OCI-LY7 (cell line): ENCODE data around the gene NPEPPS. TPM values are rescaled to one million over a fixed set of nuclear protein-coding genes. Genes with fewer than 3 reads are reported as not detected.

Experiments used
- BruUV-seq: library from RNA; stranded (reverse); fragments of 400-500 nt; replicated peaks from 2 replicates; lab custom pipeline; 2021; lab: Mats Ljungman, UMichigan
- CTCF ChIA-PET: fragments of 300-600 bp; sonication (Branson Sonifier 250); formaldehyde crosslinking; loops from one replicate; lab custom pipeline; 2022; ENCODE audit warnings: antibody characterized with exemption; ENCODE audit not compliant: unreplicated experiment; lab: Charles Lee
- POLR2A ChIA-PET: fragments of 300-600 bp; sonication (Branson Sonifier 250); formaldehyde crosslinking; loops from one replicate; lab custom pipeline; 2022; ENCODE audit warnings: antibody characterized with exemption; lab: Charles Lee
- DNase-seq: peaks from one replicate; pipeline ENCODE4 v3.0.0-alpha.2; 2015; ENCODE audit warnings: low spot score
- H2AFZ ChIP-seq: fragments of 200-600 bp; sonication (generic), shearing (Covaris generic); 2 replicates; pipeline ENCODE4 v1.6.1; 2014; ENCODE audit warnings: mild to moderate bottlenecking, antibody characterized with exemption, low read length, moderate library complexity
- H3K27ac ChIP-seq: fragments of 200-600 bp; sonication (generic); 2 replicates; pipeline ENCODE4 v1.5.1; 2014; ENCODE audit warnings: mixed run types, low read depth, mild to moderate bottlenecking, moderate library complexity, low read length, inconsistent platforms; ENCODE audit not compliant: poor library complexity, severe bottlenecking
- H3K36me3 ChIP-seq: fragments of 200-600 bp; sonication (generic); 2 replicates; pipeline ENCODE4 v1.6.1; 2014; ENCODE audit warnings: mild to moderate bottlenecking, antibody characterized with exemption, low read length, moderate library complexity, mixed read lengths; ENCODE audit not compliant: insufficient read depth
- H3K4me1 ChIP-seq: fragments of 200-600 bp; sonication (generic); 2 replicates; pipeline ENCODE4 v1.5.1; 2014; ENCODE audit warnings: mild to moderate bottlenecking, low read length; ENCODE audit not compliant: insufficient read depth, poor library complexity, severe bottlenecking
- H3K4me2 ChIP-seq: fragments of 200-600 bp; sonication (generic); 2 replicates; pipeline ENCODE4 v1.6.1; 2014; ENCODE audit warnings: mild to moderate bottlenecking, low read length
- H3K4me3 ChIP-seq: fragments of 200-600 bp; sonication (generic); 2 replicates; pipeline ENCODE4 v1.5.1; 2014; ENCODE audit warnings: mild to moderate bottlenecking, low read depth, low read length; ENCODE audit not compliant: poor library complexity, severe bottlenecking
- H3K79me2 ChIP-seq: fragments of 200-600 bp; sonication (generic); 2 replicates; pipeline ENCODE4 v1.6.1; 2016; ENCODE audit warnings: low read depth, mild to moderate bottlenecking, low read length, moderate library complexity, mixed read lengths; ENCODE audit not compliant: insufficient read depth
- H3K9me2 ChIP-seq: fragments of 200-600 bp; sonication (generic); 2 replicates; pipeline ENCODE4 v1.6.1; 2016; ENCODE audit warnings: mild to moderate bottlenecking, low read length, mixed read lengths; ENCODE audit not compliant: insufficient read depth
- H3K9me3 ChIP-seq: fragments of 200-600 bp; sonication (generic); 2 replicates; pipeline ENCODE4 v1.6.1; 2014; ENCODE audit warnings: mild to moderate bottlenecking, mixed run types, low read length, mixed read lengths
- H4K20me1 ChIP-seq: fragments of 200-600 bp; sonication (generic); 2 replicates; pipeline ENCODE4 v1.6.1; 2014; ENCODE audit warnings: mild to moderate bottlenecking, antibody characterized with exemption, low read length, moderate library complexity, mixed read lengths; ENCODE audit not compliant: insufficient read depth
- EZH2phosphoT487 ChIP-seq: fragments of 200-600 bp; sonication (generic); IDR thresholded peaks from 2 replicates; pipeline ENCODE4 v1.6.1; 2018; ENCODE audit warnings: low read depth, borderline replicate concordance, mild to moderate bottlenecking, mixed run types, antibody characterized with exemption, low read length, moderate library complexity, mixed read lengths
- intact Hi-C: fragments of 100-400 bp; cut with micrococcal nuclease; formaldehyde crosslinking; loops from one replicate; pipeline ENCODE4 v1.10.0; 2022; ENCODE audit not compliant: unreplicated experiment
- total RNA-seq, 2 experiments: library from RNA; depleted of rRNA in 1 of 2; stranded (reverse); fragments of >200 nt in 1 of 2; shearing (Covaris generic) in 1 of 2; gene quantifications; 2 replicates each; pipeline ENCODE4 v1.2.3, GENCODE V29; 2014 to 2022
- TF ChIP-seq, protein P1 (sequence below): fragments of 200-600 bp; sonication (generic); conservative IDR thresholded peaks from 2 replicates; pipeline ENCODE4 v1.5.1; 2014; ENCODE audit warnings: mild to moderate bottlenecking, antibody characterized with exemption, low read length, moderate library complexity, mixed read lengths

Gene NPEPPS
- total RNA-seq, 2 experiments from 2014 or later = 46.8 to 111 TPM

DNA sequence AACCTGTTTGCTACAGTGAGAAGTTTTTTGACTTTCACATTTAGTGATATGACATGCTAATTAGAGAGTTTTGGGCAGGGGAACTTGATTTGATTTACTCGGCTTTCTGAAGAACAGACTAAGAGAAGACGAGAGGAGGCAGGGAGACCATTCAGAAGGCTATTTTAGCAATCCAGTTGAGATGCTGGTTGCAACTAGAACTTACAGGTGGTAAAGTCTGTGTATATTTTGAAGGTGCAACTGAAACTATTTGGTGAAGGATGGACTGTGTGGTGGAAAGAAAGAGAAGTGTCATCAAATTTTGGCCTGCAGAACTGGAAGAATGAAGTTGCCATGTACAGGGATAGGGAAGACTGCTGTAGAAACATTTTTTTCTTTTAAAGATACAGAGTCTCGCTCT, 76.6 kb downstream of the NPEPPS start:
- CTCF ChIA-PET = interaction anchor here (0.6 kb wide), 1 partner anchor 270 kb away, joined by 3 read pairs; no protein-coding TSS in a partner anchor
- H3K9me2 ChIP-seq = no peaks in the 10 kb centered on the region
- TF ChIP-seq, protein P1, sequence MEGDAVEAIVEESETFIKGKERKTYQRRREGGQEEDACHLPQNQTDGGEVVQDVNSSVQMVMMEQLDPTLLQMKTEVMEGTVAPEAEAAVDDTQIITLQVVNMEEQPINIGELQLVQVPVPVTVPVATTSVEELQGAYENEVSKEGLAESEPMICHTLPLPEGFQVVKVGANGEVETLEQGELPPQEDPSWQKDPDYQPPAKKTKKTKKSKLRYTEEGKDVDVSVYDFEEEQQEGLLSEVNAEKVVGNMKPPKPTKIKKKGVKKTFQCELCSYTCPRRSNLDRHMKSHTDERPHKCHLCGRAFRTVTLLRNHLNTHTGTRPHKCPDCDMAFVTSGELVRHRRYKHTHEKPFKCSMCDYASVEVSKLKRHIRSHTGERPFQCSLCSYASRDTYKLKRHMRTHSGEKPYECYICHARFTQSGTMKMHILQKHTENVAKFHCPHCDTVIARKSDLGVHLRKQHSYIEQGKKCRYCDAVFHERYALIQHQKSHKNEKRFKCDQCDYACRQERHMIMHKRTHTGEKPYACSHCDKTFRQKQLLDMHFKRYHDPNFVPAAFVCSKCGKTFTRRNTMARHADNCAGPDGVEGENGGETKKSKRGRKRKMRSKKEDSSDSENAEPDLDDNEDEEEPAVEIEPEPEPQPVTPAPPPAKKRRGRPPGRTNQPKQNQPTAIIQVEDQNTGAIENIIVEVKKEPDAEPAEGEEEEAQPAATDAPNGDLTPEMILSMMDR = no peak
- no peak for TF ChIP-seq EZH2phosphoT487
- BruUV-seq = no TSS peak
- POLR2A ChIA-PET = no interaction called here
- no peak for DNase-seq
- no peaks in the 10 kb centered on the region for H3K9me3 ChIP-seq
- H3K4me1 ChIP-seq = no peaks in the 10 kb centered on the region
- no peaks in the 10 kb centered on the region for H4K20me1 ChIP-seq
- H3K36me3 ChIP-seq = peaks cover 77% of the 10 kb centered on the region
- intact Hi-C loops = no loop called here
- H3K27ac ChIP-seq = no peak overlapping the region
- no peak overlapping the region for H2AFZ ChIP-seq
- H3K79me2 ChIP-seq = no peaks in the 10 kb centered on the region
- H3K4me3 ChIP-seq = no peak overlapping the region
- no peak overlapping the region for H3K4me2 ChIP-seq

DNA sequence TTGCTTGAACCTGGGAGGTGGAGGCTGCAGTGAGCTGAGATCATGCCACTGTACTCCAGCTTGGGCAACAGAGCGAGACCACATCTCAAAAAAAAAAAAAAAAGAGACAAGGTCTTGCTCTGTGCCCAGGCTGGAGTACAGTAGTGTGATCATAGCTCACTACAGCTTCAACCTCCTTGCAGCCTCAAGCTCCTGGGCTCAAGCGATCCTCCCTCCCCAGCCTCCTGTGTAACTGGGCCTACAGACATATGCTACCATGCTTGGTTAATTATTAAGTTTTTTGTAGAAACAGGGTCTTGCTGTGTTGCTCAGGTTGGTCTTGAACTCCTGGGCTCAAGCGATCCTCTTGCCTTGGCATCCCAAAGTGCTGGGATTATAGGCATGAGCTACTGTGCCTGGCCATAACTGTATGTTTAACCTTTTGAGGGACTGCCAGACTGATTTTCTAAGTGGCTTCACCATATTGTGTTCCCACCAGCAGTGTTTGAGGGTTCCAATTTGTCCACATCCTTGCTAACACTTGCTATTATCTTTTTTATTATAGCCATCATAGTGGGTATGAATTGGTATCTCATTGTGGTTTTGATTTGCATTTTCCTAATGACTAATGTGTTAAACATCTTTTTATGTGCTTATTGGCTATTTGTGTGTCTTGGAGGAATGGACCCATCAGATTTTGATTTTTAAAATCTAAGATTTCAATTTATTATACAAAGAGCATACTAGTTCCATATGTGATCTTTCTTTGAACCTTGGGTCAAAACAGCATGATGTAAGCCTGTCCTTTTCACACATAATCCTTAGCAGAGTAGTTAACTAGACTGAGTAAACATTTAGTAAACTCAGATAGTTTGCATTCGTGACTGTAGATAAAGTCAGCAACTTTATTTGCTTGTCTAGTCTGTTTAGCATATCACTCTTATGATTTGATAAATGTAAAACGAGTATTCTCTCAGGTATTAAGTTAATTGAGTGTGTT, 80.8 kb downstream of the NPEPPS start:
- peaks cover 76% of the 10 kb centered on the region for H3K36me3 ChIP-seq
- H3K4me2 ChIP-seq = no peak overlapping the region
- H3K9me3 ChIP-seq = no peaks in the 10 kb centered on the region
- POLR2A ChIA-PET = no interaction called here
- intact Hi-C loops = no loop called here
- no peak overlapping the region for H3K27ac ChIP-seq
- DNase-seq = no peak
- no peak overlapping the region for H3K4me3 ChIP-seq
- no peaks in the 10 kb centered on the region for H4K20me1 ChIP-seq
- TF ChIP-seq EZH2phosphoT487 = no peak
- TF ChIP-seq, protein P1 = no peak
- no peaks in the 10 kb centered on the region for H3K9me2 ChIP-seq
- H2AFZ ChIP-seq = no peak overlapping the region
- CTCF ChIA-PET = no interaction called here
- no TSS peak for BruUV-seq
- no peaks in the 10 kb centered on the region for H3K4me1 ChIP-seq
- H3K79me2 ChIP-seq = no peaks in the 10 kb centered on the region
